Amniotic epithelial cell (primary cell): Measurements from ENCODE around the gene GMNC.

Experiments used
- DNase-seq: peaks from one replicate; pipeline ENCODE4 v3.0.0-alpha.2; 2010; ENCODE audit warnings: low read depth

Gene GMNC

DNA sequence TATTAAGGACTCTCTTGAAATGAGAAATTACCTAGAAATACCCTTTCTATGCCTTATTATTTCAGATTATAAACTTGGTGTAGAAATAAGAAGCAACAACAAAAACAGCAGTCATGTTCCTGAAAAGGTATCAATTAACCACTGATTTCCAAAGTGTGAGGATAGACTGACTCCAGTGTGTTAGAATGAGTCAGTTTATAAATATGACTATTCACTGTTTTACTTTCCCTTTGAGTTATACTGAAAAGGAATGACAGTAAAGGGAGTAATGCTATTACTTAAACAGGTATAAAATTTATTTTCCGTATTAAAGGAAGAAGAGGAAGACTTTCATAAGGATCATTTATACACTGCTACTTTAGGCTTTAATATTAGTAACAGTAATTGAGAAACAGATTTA, 12.9 kb downstream of the GMNC start:
- no peak for DNase-seq

DNA sequence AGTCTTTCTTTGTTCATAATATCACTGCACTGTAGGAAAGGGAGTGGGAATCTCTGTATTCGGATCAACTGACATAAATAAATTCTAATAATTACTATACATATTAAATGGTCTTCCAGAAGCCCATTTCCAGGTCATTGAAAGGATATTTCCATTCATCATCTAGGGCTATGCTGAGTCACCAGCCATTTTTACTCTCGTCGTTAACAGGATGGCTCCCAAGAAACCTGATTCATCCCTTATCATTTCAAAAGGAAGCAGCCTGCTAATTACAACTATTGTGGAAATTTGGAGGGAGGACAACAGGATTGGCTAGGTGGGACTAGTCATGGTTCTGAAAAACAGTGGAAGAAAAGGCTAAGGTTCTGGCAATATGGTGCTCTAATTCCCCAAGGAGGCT, 13.6 kb downstream of the GMNC start:
- DNase-seq, result no peak

DNA sequence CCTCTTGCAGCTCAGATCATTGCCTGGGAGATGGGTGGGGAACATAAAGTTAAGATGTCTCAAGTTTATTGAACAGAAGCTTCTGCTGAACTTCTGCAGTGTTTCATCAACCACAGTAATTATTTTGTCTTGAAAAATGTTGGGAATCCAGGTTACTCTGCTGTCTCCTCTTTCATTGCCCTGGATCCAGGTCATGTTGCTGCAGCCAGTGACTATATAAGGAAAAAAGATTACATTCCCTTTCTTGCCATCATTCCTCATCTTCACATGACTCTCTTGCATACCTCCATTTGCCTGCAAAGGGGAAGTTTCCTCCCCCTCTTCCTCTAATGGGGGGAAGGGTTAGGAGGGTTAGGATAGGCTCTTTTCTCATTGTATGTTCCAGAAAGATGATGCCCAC, 15.1 kb downstream of the GMNC start:
- DNase-seq, result no peak

DNA sequence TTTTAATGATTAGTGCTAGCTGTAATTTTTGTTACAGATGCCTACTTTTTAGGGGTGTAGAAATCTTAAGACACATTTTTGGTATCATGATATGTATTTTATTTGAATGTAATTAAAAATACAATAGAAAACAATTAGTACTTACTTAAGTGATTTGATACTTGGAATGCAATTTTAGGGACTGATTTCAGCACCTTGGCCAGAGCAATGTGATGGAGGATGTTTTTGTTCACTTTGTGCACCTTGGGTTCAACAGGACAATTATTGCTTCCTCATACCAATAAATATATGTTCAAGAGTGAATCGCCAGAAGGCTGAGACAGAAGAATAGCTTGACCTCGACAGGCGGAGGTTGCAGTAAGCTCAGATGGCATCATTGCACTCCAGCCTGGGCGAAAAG, 22.3 kb downstream of the GMNC start:
- peak; percentile 20 for DNase-seq

DNA sequence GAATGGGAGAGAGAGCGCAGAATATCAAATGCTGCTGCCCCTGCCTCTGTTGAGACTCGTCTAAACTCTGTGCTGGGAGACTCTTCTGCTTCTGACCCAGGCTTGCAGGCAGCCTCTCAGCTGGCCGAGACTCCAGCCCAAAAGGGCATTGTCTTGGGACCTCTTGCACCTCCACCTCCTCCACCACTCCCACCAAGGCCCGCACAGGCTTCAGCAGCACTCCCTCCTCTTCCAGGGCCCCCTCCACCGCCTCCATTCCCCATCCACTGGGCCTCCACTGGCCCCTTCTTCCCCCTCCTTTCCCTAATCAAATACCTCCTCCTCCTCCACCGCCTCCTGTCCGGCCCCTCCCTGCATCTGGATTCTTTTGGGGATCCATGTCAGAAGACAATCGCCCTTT, 31.3 kb downstream of the GMNC start:
- no peak for DNase-seq

DNA sequence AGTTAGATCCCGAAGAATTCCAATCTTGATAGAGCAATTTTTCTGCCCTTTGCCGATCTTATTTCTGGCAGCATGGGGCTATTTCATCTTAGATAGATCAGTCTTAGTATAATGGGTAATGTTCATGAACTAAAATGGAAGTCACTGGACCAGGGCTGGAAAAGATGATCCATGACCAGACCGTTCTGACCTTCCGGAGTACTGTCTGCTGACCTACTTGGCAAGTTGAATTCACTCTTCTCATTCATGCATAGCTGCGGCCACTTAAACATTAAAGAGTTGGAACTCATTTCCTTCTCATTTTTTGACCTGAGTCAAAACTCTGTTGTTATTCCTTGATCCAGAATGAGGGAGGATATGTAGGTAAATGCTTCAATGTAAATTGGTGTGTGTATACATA, 32.5 kb downstream of the GMNC start:
- DNase-seq, result no peak

DNA sequence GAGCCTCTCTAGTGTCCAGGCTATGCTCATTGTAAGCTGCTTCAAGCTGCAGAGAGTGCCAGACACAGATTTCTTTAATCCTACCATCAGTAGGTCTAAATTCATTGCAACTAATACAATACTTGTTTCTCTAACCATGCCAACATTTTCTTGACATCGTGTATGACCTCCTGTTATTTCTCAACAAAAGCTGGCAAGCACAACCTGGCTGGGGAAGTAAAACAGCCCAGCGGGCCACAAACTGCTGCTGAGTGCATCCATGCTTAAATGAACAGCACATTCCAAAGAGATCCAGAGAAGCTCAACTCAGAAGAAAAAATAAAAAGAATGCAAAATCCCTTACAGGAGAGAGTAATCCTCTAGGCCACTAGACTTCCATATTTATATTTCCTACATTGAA, 36.5 kb downstream of the GMNC start:
- DNase-seq, result peak; percentile 5

DNA sequence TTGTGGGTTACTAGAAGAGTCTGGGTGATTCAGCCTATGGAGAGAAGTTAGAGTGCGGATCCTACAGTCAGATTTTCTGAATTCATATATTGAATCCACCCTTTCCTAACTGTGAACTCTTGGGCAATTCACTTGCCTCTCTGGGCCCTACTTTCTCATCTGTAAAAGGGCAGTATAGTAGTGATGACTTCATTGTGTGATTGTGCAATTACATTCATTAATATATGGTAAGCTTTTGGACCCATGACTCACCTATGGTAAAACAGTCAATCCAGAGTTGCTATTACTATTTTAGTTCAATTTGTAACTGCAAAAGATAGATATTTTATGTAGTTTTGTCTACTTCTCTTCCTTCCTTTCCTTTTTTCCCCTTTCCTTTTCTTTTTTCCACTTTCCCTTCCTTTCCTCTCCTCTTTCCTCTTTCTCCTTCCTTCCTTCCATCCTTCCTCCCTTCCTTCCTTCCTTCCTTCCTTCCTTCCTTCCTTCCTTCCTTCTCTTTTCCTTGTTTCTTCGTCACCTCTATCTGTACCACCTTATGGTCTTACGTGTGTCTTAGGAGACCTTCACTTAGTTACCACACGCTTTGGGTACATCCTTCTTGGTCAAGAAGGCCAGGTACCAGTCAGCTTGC, 37.0 kb downstream of the GMNC start:
- peak; percentile 37 for DNase-seq

DNA sequence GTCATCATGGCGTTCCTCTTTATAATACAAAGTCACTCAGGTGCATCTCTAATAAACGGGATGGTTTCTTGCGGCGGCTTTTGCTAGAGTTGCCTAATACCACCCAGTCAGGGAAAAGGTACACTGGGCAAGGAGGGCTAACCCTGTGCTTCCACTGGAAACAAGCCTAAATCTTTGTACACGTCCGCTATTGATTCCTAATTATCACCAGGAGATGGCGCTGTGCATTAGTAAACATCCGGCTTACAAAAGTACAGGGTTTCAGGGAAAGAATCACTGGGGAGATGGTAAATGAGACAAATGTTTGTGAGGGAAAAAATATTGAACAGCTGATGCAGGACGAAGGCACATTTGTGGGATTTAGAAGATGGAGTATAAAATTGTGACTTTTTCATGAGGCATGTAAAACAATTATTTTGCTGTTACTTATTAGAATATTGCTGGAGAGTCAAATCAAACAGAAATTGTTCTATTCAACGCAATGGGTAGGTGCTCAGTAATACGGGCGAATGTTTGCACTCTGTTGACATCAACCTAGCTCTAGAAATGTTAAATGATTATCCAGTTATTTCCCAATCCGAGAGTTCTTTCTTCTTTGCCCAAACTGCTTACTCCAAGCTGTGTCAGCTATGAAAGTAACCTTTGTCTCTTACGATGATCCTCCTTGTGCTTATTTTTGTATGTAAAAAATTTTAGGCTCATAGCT, 50.6 kb downstream of the GMNC start:
- DNase-seq, result peak; percentile 53

DNA sequence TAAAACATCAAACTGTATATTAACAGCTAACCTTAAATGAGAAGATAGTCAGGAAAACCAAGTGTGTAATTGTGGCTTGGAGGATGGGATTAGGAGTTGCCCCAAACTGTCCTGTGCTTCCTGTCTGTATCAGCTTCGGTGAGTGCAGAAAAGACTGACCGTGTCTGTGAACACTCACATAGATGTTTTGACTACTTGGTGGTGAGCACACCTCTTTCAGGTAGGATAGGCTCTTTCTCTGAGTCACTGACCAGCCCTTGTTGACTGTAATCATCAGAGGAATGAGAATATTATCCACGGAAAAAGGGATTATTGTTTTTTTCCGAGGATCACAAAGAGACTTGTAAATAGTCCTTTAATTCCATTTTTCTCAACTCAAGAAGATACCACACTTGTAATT, 51.5 kb downstream of the GMNC start:
- DNase-seq, result no peak

DNA sequence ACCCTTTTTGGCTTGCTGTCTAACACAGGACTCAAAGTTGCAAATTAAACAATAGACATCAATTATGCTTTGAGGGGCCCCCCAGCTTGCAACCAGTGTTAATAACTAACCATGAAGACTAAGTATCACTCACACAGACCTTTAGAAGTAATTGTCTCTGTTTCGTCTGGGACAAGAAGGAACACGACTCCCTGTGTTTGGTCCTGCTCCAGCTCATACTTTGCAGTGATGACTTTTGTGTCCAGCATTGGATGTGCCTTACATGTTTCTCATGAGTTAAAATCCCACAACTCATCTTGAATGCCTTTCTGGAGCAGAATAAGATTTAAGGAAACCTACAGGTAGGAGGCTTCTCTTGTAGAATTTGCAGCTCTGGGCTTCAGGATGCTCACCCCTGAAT, 53.1 kb downstream of the GMNC start:
- DNase-seq, result no peak

DNA sequence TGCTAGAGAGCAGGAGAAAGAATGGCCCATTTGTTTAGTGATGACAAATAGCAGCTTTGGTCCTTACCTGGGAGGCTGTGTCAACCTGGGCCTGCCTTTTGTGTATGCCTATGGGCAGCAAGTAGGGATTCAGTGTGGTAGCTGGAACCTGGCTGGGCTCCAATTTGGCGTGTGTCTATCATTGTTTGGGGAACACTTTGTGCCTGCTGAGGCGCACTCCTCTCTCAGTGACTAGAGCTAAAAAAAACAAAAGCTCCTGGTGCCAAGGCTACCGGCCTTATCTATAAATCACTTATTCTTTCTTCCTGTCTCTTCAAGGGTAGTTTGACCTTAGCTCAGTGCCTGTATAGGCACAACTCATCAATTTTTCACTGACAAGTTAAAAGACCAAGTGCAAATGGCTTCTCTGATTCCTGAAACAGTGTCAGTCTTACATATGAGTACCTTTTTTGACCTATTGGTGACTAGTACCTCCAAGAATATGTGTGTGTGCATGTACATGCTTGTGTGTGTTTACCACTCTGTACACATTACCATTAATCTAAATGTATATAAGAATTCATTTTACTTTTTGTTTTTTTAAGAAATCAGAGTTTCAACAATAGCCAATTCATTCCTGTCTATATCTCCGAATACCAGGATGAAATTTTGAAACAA, 54.6 kb downstream of the GMNC start:
- peak; percentile 6 for DNase-seq
